Stimulated activated naive CD4-positive, alpha-beta T cell treated with Interleukin-2 at 50 U/mL for 16 hours (primary cell): Measurements from ENCODE around the gene UBE2J1.

Experiments
- DNase-seq: peaks from one replicate; lab custom pipeline; 2025; lab: John Stamatoyannopoulos, UW

UBE2J1 gene

DNA sequence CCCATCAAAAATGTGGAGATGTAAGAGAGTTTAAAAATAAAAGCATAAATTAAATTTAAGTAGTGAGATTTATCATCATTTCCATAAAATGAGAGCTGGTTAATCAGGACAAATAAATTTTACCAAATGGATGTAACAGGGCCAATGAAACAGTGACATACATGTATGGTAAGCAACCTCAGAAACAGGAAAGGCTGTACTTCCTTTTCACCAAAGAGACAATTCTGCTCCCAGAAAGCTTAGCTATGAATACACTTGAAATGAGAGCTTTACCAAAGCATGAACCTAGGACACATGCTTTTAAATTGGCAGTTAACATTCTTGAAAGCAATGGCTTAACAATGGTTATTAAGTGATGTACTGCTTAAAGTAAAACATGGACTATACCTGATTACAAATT lies 12.1 kb upstream of the UBE2J1 start:
- DNase-seq = no peak

DNA sequence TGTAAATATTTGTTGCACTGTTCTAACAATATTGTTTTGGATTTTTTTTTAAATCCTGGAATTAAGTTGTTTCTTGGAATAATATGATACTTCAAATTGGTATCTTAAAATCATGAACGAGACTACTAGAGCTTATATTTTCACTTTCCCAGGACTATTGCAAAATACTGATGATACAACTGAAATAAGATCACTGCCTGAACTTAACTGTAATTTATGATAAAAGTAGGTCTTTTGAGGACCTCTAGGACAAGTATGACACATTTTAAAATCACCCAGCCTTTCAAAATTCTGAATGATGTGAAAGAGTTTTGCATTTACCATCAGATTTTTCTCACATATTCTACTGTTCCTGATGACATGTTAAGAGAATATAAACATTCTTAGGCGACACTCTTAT lies 8.6 kb upstream of the UBE2J1 start:
- DNase-seq = no peak

DNA sequence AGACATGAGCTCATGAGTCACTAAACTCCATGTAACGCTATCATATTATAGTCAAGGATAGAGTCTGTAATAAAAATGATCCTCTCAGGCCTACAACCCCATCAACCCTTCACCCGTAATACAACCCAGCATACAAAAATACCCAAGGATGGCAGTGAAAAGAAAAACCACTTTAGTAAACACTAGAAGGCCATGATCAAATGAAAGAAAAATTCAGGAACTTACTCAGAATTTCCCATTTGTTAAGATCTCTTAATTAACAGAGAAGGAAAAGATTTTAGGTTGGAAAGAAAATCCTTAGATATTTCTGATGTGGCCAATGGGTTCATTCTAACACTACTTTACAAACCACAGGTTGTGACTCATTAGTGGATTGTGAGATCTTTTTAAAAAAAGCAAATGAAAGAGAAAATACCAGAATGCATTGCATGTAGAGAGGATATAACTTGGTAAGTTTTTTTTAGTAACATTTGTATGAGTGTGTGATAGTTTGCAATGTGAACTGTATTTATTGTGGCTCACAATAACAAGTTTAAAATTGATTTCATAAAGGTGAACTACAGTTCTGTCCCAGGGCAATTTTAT lies 8.0 kb upstream of the UBE2J1 start:
- DNase-seq = no peak

DNA sequence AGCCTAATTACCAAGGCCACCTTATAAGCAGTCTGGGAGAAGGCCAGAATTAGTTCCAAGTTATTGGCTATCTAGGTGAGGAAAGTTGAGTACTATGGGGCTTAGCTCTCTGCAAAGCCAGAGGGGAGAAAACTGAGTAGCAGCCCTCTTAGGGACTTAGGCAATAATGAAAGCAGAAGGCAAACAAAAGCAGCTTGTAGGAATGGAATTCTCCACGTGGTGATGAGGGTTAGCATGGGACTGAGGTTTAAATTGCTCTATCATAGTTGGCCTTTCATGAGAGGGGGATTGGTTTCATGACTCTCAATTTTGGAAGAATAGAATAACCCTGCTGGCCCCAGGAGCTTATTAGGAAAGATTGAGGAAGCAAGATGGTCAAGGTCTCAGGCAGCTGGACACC lies 7.0 kb upstream of the UBE2J1 start:
- no peak for DNase-seq

DNA sequence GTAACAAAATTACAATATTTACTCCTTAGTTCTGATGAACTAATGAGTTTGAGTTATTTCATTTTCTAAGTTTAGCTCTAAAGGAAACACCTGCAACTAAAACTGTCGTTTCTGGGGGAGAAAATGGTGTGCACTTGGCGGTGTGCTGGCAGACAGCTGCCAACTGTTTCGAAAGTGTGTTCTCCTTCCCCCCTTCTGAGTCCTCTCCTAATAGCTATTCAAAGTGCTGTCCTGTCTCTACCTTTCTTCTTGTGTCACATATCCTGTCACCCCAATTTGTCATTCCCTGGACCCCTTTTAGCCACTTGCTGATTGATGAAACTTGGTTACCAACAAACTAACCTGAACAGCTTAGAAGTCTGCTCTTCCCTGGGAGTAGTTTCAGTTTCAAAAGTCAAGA lies 4.9 kb upstream of the UBE2J1 start:
- DNase-seq = no peak

DNA sequence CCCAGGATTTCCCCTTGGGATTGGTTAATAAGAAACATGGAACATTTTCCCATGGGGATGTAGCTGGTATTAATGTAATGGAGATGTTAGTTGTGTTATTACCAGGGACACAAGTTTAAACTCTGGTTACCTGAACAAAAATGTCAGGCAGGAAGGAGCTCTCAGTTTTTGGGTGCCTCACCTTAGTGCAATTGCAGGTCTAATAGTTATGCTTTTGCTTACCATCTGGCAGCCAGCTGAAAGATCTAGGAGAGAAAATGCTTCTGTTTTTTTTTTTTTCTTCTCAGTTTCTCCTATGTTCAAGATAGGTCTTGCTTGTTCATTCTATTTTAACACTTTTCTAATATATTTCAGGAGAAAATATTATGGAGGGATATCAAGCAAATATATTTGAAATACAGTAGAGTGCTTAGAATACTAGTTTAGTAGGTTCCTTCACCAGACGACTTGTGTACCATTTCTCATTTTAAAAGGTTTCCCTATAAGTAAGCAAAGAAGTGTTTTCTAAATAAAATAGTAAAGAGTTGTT lies 4.2 kb upstream of the UBE2J1 start:
- DNase-seq = no peak

DNA sequence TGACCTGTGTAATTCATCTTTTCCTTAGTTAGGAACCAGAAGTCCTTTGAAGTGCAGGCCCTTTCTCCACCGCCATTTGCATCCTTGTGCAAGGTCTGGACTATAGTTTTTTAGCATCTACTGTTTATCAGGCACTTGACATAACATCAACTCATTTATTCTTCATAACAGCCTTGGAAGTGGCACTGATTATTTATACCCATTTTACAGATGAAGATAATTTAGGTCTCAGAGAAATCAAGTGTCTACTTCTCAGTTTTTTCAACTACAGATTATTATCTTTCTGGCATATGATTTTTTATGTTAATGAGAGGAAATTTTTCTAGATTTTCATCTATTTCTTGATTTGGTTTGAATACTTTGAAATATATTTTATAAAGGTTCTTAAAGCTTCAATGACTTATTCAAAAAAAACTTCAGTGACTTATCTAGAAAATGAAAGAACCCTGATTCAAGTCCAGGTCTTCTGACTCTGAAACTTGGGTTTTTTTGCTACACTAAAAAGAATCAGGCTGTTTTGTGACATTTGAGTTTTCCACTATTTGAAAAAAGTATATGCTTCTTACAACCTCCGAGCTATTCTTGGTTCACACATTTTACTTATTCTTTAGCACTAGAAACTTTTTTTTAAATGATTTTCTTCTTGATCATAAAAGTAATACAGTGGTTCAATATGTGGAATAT lies 3.1 kb upstream of the UBE2J1 start:
- no peak for DNase-seq

DNA sequence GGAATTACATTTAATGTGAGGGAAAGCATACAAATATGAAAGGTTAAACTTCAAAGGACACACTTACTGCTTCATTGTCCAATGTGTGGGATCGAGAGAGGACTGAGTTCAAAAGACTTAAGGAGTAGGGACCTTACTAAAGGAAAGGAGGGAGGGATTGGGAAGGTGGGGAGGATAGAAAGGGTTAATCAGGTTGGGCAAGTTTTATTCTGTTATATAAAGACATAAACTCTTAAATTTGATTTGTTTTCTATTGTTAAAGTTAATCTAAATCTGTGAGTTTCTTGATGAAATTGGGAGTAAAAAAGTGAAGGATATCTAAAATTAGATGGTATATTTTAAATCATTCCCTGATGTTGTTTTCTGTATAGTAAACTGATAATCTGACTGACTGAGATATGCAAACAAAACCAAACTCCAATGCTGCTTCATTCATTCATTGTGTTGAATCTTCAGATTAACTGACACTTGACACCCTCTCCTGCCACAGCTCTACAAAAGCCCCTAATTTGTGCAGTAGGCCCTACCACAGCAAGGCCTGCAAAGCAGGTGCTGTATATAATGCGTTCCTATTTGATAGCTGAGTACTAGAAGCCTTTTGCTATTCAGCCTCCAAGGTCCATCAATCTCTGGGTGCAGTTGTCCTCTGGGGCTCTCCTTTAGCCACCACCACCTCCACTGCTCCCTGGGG lies 1.3 kb upstream of the UBE2J1 start:
- no peak for DNase-seq

DNA sequence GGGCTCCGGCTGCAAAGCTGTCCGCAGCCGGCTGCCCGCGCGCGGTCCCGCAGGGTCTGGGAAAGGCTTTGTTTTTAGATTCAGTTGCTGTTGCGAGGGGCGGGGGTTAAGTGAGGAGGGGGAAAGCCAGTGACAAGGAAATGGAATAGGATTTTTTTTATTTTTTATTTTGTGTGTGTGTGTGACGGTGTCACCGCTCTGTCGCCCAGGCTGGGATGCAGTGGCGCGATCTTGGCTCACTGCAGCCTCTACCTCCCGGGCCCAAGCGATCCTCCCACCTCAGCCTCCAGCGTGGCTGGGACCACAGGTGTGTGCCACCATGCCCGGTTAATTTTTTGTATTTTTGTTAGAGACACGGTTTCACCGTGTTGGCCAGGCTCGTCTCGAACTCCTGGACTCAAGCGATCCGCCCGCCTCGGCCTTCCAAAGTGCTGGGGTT lies 615 bp upstream of the UBE2J1 start:
- no peak for DNase-seq

DNA sequence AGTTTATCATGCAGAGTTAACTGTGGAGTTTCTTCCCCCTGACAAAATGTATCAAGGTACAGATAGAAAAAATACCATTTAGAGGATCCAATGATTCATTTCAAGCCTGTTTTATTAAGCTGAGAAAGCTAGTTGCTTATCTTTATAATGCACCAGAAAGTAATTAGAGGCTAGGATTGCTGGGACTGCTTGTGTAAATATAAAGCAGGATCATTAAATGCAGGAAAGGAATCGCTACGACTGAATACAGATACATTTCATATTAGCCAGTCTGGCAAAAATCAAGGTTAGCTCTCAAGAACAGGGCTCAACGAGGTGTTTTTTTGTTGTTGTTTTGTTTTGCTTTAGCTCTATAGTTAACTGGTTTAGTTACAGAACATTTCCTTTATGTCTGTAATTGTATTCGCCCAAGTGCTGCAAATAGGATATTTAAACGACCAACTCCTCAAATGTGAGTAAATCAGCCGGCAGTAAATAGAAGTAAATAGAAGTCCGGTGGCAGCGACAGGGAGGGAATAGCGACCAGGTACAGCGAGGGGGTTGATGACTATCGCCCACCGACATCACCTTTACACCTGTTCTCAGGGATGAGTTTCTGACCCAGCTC lies 748 bp downstream of the UBE2J1 start:
- no peak for DNase-seq

DNA sequence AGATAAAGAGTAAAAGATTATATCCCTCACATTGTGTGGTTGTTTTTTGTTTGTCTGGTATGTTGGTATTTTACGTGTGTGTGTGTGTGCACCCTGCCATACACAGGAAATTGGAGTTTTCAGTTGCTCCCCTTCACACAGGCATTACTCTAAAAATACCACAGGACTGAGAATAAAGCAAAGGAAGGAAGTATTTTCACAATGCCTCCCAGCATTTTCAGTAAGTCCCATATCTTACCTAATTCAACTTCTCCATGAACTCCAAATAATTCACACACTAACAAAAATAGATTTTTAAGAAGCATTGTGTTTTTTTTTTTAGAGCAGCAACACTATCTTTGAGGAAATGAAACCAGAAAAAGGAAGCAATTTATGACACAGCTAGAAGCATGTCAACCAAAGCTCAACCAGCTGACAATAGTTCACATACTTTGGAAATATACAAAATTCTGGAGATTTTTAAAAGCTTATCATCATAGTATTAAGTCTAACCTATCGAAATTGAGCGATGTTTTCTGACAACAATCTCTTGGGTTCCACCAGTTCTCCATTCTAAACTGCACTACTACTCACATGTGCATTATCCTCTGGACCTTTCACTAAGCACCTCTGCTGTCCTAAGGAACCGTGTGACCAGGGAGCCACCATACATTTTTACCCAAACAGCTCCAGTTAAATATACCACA lies 2.1 kb downstream of the UBE2J1 start:
- DNase-seq = no peak

DNA sequence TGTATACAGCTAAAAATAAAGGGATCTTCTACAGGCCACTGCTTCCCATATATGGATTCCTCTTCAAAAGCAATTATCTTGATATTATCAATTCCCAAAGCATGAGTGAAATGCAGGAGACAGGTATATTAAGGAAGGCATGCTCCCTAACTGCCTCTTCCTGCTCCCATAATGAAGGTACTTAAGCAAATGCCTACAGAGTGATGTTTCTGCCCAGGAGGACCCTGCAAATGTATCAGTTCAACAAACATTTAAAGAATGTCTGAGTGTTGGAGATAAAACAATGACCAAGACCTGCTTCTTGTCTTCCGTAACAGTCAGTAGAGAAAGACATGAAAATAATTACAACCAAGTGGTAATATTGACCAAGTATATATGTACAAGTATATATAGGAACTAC lies 4.2 kb downstream of the UBE2J1 start:
- no peak for DNase-seq

DNA sequence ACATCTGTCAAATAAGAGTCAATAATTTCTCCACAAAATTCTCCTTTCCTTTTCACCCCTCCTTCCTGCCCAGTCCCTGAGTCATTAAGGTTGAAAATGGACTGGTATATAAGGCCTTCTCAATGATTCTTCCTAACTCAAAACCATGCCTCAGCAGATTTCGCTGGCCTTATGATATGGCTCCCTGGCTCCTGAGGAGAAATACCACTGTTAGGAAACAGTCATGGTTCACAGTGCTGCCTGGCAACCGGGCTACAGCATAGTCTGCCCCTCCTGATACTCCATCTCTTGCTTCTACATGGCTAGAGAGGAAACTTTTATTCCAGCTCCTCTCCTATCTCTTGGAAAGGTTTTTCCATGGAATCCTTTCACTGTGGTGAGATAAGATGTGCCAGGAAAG lies 4.7 kb downstream of the UBE2J1 start:
- DNase-seq = no peak

DNA sequence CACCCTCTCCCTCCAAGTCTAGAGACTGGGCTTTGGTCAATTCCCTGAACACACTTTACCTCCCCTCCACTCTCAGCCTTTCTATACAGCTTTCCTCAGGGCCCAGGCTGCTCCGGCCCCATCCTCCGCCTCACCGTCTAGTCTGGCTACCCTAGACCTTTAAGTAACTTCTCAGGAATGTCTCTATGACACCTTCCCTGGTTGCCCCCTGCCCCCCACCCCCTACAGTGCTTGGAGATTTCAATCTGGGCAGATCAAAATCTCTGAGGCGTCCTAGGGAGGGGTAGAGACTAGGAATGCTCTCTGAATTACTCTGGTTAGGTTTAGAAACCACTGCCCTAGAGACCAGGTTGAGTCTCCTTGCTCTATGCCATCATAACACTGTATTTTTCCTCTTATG lies 6.1 kb downstream of the UBE2J1 start:
- DNase-seq = no peak

DNA sequence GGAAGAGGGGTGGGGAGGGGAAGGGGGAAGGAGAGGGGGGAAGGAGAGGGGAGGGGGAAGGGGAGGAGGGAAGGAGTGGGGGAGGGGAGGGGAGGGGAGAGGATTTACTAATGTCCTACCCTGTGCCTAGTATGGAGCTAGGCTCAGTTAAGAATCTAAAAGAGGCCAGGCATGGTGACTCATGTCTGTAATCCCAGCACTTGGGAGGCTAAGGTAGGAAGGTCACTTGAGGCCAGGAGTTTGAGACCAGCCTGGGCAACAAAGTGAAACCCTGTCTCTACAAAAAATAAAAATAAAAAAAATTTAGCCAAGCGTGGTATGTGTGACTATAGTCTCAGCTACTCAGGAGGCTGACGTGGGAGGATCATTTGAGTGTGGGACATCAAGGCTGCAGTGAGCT lies 13.0 kb downstream of the UBE2J1 start:
- no peak for DNase-seq

DNA sequence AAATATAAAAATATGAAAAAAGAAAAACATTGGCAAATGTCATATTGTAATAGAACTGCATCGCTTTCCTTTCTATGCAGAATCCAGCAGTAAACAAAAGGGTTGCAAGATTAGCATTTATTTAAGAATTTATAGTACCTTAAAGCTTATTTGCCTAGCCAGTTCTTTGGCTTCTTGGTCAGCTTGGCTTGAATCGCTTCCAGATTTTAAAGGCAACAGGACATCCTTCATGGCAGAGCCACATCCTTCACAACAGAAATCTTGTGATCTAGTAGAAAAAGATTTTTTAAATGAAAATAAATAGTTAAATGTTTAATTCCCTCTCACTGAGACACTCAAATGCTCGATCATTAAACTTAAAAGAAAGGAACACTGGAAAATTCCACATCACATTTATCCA lies 17.4 kb downstream of the UBE2J1 start:
- DNase-seq = no peak

DNA sequence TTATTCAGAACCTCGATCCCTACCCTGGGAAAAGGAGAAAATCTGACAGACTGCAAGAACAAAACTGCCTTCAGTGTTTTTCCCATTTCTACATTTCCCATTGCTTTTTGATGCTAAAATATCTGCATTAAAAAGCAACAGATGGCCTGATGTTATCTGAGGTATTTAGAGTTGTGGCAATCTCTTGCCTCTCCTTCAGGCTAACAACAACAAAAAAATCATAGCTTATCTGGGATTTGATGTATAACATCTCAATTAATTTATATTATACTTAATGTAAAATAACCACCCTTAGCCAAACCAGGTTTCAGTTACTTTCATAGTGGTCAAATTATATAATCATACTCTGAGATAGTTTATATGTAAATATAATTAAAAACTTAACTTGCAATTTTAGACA lies 21.6 kb downstream of the UBE2J1 start:
- DNase-seq = no peak

DNA sequence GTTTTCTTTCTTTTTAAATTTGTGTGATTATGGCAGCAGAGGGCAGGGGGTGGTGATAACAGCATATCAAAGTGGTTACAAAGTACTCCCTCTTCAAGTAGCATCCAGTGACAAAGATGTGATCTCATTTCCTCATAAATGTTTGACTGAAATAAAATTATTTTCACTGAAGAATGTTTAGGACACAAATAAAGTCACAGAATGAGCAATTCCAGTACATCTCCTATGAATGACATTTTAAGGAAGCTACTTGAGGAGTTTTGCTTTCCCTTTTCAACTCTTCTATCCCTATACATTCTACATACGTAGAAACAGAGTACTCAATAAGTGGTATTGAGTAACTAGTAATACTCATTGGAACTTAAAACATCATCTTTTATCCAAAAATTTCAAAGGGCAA lies 23.5 kb downstream of the UBE2J1 start:
- DNase-seq = no peak

DNA sequence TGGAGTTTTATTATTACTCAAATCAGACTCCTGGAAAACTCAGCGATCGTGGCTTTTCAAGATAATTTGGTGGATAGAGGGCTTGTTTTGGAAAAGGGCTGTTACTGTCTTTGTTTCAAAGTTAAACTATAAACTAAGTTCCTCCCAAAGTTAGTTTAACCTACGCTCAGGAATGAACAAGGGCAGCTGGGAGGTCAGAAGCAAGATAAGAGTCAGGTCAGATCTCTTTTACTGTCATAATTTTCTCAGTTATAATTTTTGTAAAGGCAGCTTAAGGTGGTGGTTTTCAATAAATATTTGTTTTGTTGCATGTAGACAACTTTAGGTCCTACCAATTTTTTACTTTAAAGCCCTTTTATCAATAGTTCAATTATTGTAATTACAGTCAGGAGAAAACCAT lies 28.2 kb downstream of the UBE2J1 start:
- DNase-seq = no peak

DNA sequence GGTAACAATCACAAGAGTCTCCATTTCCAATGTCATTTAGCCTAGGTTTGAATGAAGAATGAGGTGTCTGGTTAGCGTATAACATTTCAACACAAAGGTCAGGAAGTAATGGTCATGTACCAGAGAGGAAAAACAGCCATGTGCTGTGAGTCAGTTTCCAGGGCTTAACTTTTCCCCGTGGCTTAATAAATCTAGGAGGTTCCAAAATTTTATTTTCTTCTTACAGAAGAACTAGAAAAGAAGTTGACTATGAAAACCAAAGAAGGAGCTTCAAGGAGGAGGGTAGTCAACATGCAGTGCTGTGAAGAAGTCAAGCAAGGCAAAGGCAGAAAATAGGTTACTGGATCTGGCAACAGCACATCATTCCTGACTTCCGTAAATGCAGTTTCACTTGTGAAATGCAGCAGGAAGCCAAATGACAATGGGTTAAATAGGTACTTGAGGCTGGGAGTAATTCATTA lies 29.0 kb downstream of the UBE2J1 start:
- DNase-seq = no peak

DNA sequence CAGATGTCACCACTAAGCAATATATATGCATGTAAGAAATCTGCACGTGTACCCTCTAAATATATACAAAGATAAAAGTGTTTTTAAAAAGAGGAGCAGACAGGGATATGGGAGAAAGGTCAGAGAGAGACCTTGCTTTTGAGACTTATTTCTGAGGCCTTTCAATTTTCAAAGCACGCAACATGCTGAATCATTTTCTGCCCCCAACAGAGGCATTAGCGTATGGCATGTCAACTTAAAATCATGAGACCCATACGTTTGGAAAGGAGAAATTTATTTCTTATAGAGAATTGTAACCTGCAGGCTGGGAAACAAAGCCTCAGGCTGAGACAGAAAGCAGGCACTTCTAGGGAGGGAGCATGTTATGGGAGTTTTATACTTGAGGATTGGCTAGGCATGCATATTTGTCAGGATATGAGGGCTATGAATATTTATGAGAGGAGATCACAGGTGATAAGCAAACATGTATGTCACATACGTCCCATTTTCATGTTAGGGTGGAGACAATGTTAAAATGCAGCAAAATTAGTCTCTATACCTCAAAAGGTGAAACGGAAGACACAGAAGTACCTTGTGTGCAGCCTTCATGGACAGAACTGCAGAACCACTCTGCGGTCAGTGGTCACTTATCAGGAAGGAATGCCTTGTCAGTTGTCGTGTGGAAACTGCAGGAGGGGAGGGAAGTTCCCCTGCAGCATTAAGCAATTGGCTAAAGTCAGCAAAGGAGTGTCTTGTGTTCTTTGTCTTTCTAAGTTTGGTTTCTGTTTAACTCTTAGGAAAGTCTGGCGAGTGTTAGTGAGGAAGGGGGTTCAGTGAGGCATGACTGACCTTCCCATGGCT lies 31.2 kb downstream of the UBE2J1 start:
- DNase-seq = no peak
